Measurements from ENCODE around the gene PAQR6.

DNA sequence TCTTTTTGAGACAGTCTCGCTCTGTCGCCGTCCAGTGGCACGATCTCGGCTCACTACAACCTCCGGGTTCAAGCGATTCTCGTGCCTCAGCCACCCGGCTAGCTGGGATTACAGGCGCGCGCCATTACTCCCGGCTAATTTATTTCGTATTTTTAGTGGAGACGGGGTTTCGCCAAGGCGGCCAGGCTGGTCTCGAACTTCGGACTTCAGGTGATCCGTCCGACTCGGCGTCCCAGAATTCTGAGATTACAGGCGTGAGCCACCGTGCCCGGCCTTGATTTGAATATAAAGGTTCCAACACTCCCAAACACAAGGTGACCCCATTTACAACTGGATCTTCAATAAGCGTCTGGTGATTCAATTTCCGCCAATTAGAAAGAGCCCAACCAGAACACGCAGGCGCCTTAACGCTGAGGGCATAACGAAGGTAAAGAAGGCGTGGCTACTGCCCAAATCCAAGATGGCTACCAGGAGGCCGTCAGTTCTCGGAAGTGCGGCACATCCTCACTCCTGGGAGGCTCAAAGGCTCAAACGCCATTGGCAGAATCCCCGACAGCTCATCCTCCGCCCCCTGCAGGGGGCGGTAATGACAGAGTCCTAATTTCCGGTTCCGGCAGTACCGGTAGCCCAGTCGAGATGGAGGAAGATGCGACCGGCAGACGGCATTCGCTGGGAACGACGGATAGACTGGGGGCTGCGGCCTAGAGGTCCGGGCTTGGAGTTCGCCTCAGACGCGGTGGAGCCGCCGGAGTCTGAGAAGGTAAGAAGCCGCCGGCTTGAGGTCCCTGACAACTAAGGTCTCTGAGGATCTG is 54.2 kb downstream of the PAQR6 start, which contains the start of gene SLC25A44:
- TF ChIP-seq CTCF (conservative IDR thresholded peaks at IDR 0.05; ENCODE audit: low read depth, low read length) (peak; percentile 43), EZH2 (IDR thresholded peaks at IDR 0.05; ENCODE audit: low read length, unreplicated experiment) (no peak), EZH2phosphoT487 (IDR thresholded peaks at IDR 0.05; ENCODE audit: borderline replicate concordance, low read length) (no peak)

Data from PC-3 (cell line).